Measurements from ENCODE around the gene ELK3.
"Not testable (repeated sequence)": the region's sequence is repeated elsewhere in the genome, so short reads cannot be mapped to it uniquely, and the experiment has no call there.

ELK3 gene

GRCh38 chr12:96310067-96310466 lies 115.9 kb downstream of the ELK3 start:
- no peak for DNase-seq (ENCODE audit: low read depth in 3 of 3)

- DNase-seq (ENCODE audit: low read depth in 3 of 3): no peak
Observed at GRCh38 chr12:96311191-96311590, 117.0 kb downstream of the ELK3 start.

- no peak for DNase-seq (ENCODE audit: low read depth in 3 of 3)
Observed at GRCh38 chr12:96313606-96314005, 119.4 kb downstream of the ELK3 start.

- DNase-seq (ENCODE audit: low read depth in 3 of 3): no peak
Observed at GRCh38 chr12:96314723-96315122, 120.5 kb downstream of the ELK3 start.

- not testable (repeated sequence) for DNase-seq (ENCODE audit: low read depth in 3 of 3)
Observed at GRCh38 chr12:96315741-96316481, 121.7 kb downstream of the ELK3 start.

GRCh38 chr12:96317801-96318200 lies 123.6 kb downstream of the ELK3 start:
- DNase-seq (ENCODE audit: low read depth in 3 of 3): not testable (repeated sequence)

Data from stimulated activated CD4-positive, alpha-beta T cell treated with anti-CD3 and anti-CD28 coated beads, TNF-alpha, amount 100 ng/mL, for 4 hours (primary cell).